A673 (cell line): ENCODE measurements around the gene PDZD11.

Experiments
- EZH2 ChIP-seq: fragments of 200-600 bp; sonication (generic); IDR thresholded peaks from 2 replicates; pipeline ENCODE4 v1.6.1; 2017; ENCODE audit warnings: borderline replicate concordance, low read depth, mild to moderate bottlenecking, mixed read lengths, antibody characterized with exemption, low read length; ENCODE audit not compliant: poor library complexity, severe bottlenecking
- TF ChIP-seq, protein P1 (sequence below): fragments of 300-800, 200-600 bp; sonication (generic); conservative IDR thresholded peaks from 2 replicates; pipeline ENCODE4 v1.5.1; 2017; ENCODE audit warnings: low read depth, mild to moderate bottlenecking, antibody characterized with exemption, low read length, moderate library complexity, mixed read lengths

GRCh38 chrX:70322784-70323183 lies 33.1 kb upstream of the PDZD11 start:
- no peak for TF ChIP-seq EZH2
- TF ChIP-seq, protein P1, sequence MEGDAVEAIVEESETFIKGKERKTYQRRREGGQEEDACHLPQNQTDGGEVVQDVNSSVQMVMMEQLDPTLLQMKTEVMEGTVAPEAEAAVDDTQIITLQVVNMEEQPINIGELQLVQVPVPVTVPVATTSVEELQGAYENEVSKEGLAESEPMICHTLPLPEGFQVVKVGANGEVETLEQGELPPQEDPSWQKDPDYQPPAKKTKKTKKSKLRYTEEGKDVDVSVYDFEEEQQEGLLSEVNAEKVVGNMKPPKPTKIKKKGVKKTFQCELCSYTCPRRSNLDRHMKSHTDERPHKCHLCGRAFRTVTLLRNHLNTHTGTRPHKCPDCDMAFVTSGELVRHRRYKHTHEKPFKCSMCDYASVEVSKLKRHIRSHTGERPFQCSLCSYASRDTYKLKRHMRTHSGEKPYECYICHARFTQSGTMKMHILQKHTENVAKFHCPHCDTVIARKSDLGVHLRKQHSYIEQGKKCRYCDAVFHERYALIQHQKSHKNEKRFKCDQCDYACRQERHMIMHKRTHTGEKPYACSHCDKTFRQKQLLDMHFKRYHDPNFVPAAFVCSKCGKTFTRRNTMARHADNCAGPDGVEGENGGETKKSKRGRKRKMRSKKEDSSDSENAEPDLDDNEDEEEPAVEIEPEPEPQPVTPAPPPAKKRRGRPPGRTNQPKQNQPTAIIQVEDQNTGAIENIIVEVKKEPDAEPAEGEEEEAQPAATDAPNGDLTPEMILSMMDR, result no peak
